C4-2B (cell line): ENCODE data around the gene EMP2.
"Not testable (repeated sequence)": the region's sequence is repeated elsewhere in the genome, so short reads cannot be mapped to it uniquely, and the experiment has no call there.

Source experiments
- H3K27ac ChIP-seq: fragments of 450-650 bp; 2 replicates; pipeline ENCODE4 v1.5.1; 2017
- ZFX ChIP-seq: fragments of 450-650 bp; IDR thresholded peaks from 2 replicates; pipeline ENCODE4 v1.6.1; 2017
- TF ChIP-seq, protein P1 (sequence below): fragments of 450-650 bp; conservative IDR thresholded peaks from 2 replicates; pipeline ENCODE4 v1.5.1; 2017; ENCODE audit warnings: mild to moderate bottlenecking

Gene EMP2, protein sequence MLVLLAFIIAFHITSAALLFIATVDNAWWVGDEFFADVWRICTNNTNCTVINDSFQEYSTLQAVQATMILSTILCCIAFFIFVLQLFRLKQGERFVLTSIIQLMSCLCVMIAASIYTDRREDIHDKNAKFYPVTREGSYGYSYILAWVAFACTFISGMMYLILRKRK

DNA sequence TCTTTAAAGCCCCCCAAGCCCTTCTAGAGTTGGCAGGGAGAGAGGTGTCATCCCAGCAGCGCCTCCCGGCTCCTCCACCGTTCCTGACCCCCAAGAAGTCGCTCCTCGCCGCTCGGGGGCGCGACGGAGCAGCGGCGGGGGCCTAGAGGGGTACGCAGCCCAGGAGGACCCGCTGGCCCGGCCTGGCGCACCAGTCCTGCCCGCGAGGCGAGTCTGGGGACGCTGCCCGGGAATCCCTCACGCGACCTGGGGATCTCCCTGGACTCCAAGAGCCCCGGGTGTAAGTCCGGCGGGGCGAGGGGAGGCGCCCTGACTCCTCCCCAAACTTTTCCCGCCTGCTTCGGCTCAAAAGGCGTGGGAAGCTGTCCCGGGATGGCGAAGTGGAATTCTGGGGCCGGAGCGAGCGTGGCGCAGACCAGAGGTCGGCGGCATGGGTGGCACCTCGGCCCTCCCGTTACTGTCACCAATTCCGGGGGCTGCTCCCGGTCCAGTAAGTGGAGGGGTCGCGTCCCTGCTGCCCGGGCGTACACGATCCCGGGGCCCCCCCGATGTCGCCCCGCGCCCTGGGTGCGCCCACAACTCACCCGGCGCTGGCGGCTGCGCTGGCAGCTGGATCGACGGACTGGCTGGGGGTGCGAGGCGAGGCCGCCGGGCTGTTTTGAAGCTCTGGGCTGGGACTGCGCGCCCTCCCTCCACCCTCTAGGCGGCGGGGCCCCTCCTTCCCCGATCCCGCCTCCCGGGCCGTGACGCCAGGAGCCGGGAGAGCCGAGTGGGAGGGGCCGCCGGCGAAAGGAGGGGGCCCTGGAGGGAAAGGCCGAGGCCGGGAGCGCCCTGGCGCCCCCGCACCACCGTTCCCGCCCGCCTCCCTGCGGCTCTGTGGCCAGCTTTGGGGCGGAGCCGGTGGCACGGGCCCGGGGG is at the start of gene EMP2:
Gene EMP2 (minus strand): TSS at position 634 of the 918 bp plus-strand sequence. CDS start 32,981 bp downstream, outside the sequence.
- H3K27ac ChIP-seq, result peak within 1 kb of the TSS; percentile 71
- TF ChIP-seq, protein P1, sequence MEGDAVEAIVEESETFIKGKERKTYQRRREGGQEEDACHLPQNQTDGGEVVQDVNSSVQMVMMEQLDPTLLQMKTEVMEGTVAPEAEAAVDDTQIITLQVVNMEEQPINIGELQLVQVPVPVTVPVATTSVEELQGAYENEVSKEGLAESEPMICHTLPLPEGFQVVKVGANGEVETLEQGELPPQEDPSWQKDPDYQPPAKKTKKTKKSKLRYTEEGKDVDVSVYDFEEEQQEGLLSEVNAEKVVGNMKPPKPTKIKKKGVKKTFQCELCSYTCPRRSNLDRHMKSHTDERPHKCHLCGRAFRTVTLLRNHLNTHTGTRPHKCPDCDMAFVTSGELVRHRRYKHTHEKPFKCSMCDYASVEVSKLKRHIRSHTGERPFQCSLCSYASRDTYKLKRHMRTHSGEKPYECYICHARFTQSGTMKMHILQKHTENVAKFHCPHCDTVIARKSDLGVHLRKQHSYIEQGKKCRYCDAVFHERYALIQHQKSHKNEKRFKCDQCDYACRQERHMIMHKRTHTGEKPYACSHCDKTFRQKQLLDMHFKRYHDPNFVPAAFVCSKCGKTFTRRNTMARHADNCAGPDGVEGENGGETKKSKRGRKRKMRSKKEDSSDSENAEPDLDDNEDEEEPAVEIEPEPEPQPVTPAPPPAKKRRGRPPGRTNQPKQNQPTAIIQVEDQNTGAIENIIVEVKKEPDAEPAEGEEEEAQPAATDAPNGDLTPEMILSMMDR, result peak; percentile 59
- TF ChIP-seq ZFX, result no peak

DNA sequence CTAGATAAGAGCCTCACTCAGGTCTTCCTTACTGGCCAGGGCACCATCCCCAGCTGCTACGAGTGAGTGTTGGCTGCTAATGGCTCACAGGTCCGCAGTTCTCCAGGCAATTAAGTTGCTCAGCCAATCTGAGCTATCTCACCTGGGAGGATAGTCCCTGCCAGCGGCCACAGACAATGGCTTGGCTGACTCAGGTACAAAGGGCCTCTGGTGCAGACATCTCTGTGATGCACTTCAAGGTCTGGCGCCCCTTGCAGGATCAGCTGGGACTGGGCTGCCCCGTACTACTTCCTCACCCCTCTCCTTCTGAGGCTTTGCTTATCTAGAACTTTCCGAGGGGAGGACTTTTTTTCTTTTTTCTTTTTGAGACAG is 49.2 kb upstream of the EMP2 start:
- H3K27ac ChIP-seq, result no peak overlapping the region
- TF ChIP-seq ZFX, result no peak
- TF ChIP-seq, protein P1, result no peak

DNA sequence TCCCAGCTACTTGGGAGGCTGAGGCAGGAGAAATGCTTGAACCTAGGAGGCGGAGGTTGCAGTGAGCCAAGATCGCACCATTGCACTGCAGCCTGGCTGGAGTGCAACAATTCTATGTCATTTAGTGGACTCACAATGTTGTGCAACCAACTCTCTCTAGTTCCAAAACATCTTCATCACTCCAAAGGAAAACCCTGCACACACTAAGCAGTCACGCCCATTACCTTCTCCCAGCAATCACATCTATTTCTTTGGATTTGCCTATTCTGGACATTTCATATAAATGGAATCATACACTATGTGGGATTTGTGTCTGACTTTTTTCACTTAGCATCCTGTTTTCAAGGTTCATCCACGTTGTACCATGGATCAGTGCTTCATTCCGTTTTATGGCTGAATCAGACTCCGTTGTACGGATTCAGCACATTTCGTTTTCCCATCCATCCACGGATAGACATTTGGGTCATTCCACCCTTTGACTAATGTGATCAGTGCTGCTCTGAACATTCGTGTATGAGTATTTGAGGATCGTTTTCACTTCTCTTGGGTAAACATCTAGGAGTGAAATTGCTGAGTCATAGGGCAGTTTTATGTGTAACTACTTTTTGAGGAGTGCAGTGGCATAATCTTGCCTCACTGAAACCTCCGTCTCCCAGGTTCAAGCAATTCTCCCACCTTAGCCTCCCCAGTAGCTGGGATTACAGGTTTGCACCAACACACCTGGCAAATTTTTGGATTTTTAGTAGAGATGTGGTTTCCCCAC is 45.4 kb upstream of the EMP2 start:
- H3K27ac ChIP-seq, result peak overlapping the region; percentile 31; the same call in 1 of the 2 replicates

DNA sequence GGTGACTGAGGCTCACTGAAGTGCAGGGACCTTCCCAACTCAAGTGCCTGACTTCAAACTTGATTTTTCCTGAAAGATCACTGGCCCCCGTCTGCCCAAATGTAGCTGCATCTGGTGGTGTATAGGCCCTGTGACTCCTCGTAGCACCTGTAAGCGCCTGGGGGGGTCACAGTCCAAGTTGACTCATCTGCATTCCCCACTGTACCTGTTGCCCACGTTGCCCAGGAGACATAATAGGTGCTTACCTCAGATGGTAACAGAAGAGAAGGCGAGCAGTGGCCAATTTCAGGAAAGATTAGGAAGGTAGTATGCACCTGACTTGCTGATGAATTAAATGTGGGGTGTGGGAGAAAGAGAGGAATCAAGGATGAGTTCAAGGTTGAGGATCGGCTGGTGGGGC is 44.1 kb upstream of the EMP2 start:
- no peak overlapping the region for H3K27ac ChIP-seq
- TF ChIP-seq, protein P1, result no peak
- TF ChIP-seq ZFX, result no peak

More for the DNA sequence above, 45.4 kb upstream of the EMP2 start:
- TF ChIP-seq, protein P1, result no peak
- TF ChIP-seq ZFX, result no peak

DNA sequence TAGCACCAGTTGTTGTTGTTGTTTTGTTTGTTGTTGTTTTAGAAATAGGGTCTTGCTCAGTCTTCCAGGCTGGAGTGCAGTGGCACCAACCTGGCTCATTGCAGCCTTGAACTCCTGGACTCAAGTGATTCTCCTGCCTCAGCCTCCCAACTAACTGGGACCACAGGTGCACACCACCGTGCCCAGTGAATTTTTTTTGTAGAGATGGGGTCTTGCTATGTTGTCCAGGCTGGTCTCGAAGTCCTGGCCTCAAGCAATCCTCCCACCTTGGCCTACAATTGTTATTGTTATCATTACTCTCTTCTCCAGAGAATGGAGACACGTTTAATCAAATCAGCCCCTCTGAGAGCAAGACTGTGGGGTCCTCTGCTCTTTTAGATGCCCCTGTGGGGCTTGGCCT is 42.7 kb upstream of the EMP2 start:
- TF ChIP-seq, protein P1, result no peak
- TF ChIP-seq ZFX, result no peak

DNA sequence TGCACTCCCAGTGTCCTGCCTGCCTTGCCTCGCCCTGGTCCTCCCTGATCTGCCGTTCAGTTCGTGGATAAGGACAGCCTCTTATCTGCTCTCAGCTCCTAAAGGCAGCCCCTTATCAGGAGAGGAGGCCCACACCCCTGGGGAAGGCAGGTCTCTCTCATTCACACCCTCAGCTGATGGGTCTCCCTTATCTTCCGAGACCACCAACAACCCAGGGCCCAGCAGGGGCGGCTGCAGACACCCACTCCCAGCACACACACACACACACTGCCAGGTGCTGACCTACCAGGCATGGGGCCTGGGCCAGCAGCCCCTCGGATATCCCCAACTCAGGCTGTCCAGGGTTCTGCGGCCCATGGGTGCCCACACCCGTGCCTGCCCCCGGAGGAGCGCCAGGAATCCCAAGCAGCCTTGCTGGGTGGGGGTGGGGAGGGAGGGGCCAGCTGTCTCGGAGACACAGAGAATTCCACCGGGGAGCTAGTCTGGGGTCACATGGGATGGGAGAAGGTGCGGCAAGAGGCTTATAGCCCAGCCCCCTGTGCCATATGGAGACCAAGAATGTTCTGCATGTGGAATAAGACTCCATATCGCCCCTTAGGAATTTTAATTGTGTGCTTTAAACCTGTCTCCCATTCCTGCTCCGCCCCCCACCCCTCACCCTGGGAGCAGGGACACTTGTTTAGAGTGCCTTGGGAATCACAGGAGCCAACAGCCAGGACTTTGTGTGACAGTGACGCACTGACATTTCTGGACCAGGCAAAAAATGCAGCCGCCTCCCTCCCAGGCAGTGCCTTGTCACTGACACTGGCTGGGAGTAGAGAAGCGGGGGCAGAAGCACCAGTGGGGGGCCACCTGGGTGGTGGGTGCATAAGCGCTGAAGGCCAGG is 41.9 kb upstream of the EMP2 start:
- no peak overlapping the region for H3K27ac ChIP-seq
- TF ChIP-seq, protein P1, result no peak
- TF ChIP-seq ZFX, result no peak

More for the DNA sequence above, 42.7 kb upstream of the EMP2 start:
- no peak overlapping the region for H3K27ac ChIP-seq

DNA sequence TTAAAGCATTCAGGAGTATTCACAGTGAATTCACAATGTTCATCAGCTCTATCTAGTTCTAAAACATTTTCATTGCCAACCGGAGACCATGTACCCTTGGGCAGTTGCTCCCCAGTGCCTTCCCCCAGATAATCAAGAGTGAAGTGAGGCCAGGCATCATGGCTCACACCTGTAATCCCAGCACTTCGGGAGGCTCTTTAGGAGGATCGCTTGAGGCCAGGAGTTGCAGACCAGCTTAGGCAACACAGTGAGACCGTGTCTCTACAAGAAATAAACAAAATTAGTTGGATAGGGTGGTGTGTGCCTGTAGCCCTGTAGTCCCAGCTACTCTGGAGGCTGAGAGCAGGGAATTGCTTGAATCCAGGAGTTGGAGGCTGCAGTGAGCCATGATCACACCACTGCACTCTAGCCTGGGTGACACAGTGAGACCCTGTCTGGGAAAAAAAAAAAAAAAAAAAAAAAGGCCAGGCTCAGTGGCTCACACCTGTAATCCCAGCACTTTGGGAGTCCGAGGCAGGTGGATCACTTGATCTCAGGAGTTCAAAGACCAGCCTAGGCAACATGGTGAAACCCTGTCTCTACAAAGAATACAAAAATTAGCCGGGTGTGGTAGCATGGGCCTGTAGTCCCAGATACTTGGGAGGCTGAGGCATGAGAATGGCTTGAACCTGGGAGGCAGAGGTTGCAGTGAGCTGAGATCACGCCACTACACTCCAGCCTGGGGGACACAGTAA is 41.0 kb upstream of the EMP2 start:
- not testable (repeated sequence) for H3K27ac ChIP-seq
